Hepatocyte (in vitro differentiated cells): ENCODE data around the gene IL1RAPL1. TPM values are rescaled to one million over a fixed set of nuclear protein-coding genes. Genes with fewer than 3 reads are reported as not detected.

Experiments used
- DNase-seq: peaks from one replicate; pipeline ENCODE4 v3.0.0-alpha.2; 2016; ENCODE audit warnings: low spot score
- H2AFZ ChIP-seq: fragments of 200-600 bp; sonication (generic); 2 replicates; pipeline ENCODE4 v1.6.0; 2016; ENCODE audit warnings: antibody characterized with exemption, mild to moderate bottlenecking
- H3K27ac ChIP-seq: fragments of 200-600 bp; sonication (generic); 2 replicates; pipeline ENCODE4 v1.5.1; 2016; ENCODE audit warnings: mild to moderate bottlenecking
- H3K27me3 ChIP-seq: fragments of 200-600 bp; sonication (generic); 2 replicates; pipeline ENCODE4 v1.6.1; 2016
- H3K36me3 ChIP-seq: fragments of 200-600 bp; sonication (generic); replicated peaks from 2 replicates; pipeline ENCODE4 v1.5.1; 2016; ENCODE audit warnings: low read depth; ENCODE audit not compliant: insufficient read depth
- H3K4me1 ChIP-seq: fragments of 200-600 bp; sonication (generic); 2 replicates; pipeline ENCODE4 v1.5.1; 2016; ENCODE audit warnings: mild to moderate bottlenecking, moderate library complexity; ENCODE audit not compliant: insufficient read depth
- H3K4me2 ChIP-seq: fragments of 200-600 bp; sonication (generic); 2 replicates; pipeline ENCODE4 v1.6.0; 2016
- H3K4me3 ChIP-seq: fragments of 200-600 bp; sonication (generic); 2 replicates; pipeline ENCODE4 v1.5.1; 2016; ENCODE audit warnings: mild to moderate bottlenecking
- H3K79me2 ChIP-seq: fragments of 200-600 bp; sonication (generic); 2 replicates; pipeline ENCODE4 v1.6.0; 2017; ENCODE audit warnings: mild to moderate bottlenecking
- H3K9me2 ChIP-seq: fragments of 200-600 bp; sonication (generic); replicated peaks from 2 replicates; pipeline ENCODE4 v1.6.0; 2017; ENCODE audit warnings: mild to moderate bottlenecking; ENCODE audit not compliant: insufficient read depth
- H3K9me3 ChIP-seq: fragments of 200-600 bp; sonication (generic); 2 replicates; pipeline ENCODE4 v1.5.1; 2016; ENCODE audit warnings: low read depth, mild to moderate bottlenecking
- H4K20me1 ChIP-seq: fragments of 200-600 bp; sonication (generic); 2 replicates; pipeline ENCODE4 v1.6.0; 2016; ENCODE audit warnings: mild to moderate bottlenecking; ENCODE audit not compliant: insufficient read depth, poor library complexity, severe bottlenecking
- CTCF ChIP-seq: fragments of 200-600 bp; sonication (generic); IDR thresholded peaks from 2 replicates; pipeline ENCODE4 v1.5.1; 2016; ENCODE audit warnings: antibody characterized with exemption, mild to moderate bottlenecking; ENCODE audit not compliant: poor library complexity
- EZH2 ChIP-seq: fragments of 200-600 bp; sonication (generic); IDR thresholded peaks from 2 replicates; pipeline ENCODE4 v1.6.1; 2016; ENCODE audit warnings: antibody characterized with exemption, mild to moderate bottlenecking, borderline replicate concordance
- EZH2phosphoT487 ChIP-seq: fragments of 200-600 bp; sonication (generic); IDR thresholded peaks from one replicate; pipeline ENCODE4 v1.6.1; 2018; ENCODE audit warnings: antibody characterized with exemption, mild to moderate bottlenecking, low read depth, moderate library complexity; ENCODE audit not compliant: unreplicated experiment, severe bottlenecking
- WGBS: methylation state at CpG from one replicate; pipeline ENCODE4 v1.1.6; 2016; ENCODE audit warnings: low lambda C conversion rate; ENCODE audit errors: missing lambda C conversion rate; 5-methylcytosine and 5-hydroxymethylcytosine counted together
- polyA plus RNA-seq: library from polyadenylated mRNA; unstranded; fragments of >200 nt; fragmentation: Nextera tagmentation; extraction: Ambion mirVana; gene quantifications from 2 replicates; pipeline ENCODE4 v1.2.1, GENCODE V29; 2016
- total RNA-seq: library from RNA; depleted of rRNA; stranded (reverse); fragments of >200 nt; gene quantifications from 2 replicates; pipeline ENCODE4 v1.2.3, GENCODE V29; 2014

Gene IL1RAPL1
- total and polyA plus RNA-seq, 2 experiments from 2014 or later = 0.89 to 2.7 TPM

- Histone ChIP-seq H3K9me2 (no peaks in the 10 kb centered on the region), H2AFZ (no peak overlapping the region), H3K9me3 (no peaks in the 10 kb centered on the region), H3K4me1 (no peaks in the 10 kb centered on the region), H3K27ac (no peak overlapping the region), H3K79me2 (no peaks in the 10 kb centered on the region), H4K20me1 (no peaks in the 10 kb centered on the region), H3K27me3 (no peaks in the 10 kb centered on the region), H3K4me3 (no peak overlapping the region), H3K4me2 (no peak overlapping the region), H3K36me3 (no peaks in the 10 kb centered on the region)
- TF ChIP-seq EZH2phosphoT487 (no peak), CTCF (no peak), EZH2 (no peak)
- no peak for DNase-seq
- 51% methylated on average over 2 of the region's 2 CpGs for WGBS
Measured at GRCh38 chrX:28670074-28670473, 82.8 kb downstream of the IL1RAPL1 start.

GRCh38 chrX:28675173-28675572 lies 87.9 kb downstream of the IL1RAPL1 start:
- H3K36me3 ChIP-seq = no peaks in the 10 kb centered on the region
- H3K9me3 ChIP-seq = no peaks in the 10 kb centered on the region
- H3K27me3 ChIP-seq = no peaks in the 10 kb centered on the region
- H4K20me1 ChIP-seq = no peaks in the 10 kb centered on the region
- no peak for DNase-seq
- H3K4me2 ChIP-seq = no peak overlapping the region
- no peaks in the 10 kb centered on the region for H3K4me1 ChIP-seq
- no peak overlapping the region for H3K4me3 ChIP-seq
- WGBS = 81% methylated on average over 1 of the region's 1 CpG
- no peaks in the 10 kb centered on the region for H3K9me2 ChIP-seq
- TF ChIP-seq EZH2phosphoT487 (no peak), CTCF (no peak), EZH2 (no peak)
- H2AFZ ChIP-seq = no peak overlapping the region
- no peak overlapping the region for H3K27ac ChIP-seq
- H3K79me2 ChIP-seq = no peaks in the 10 kb centered on the region

DNA sequence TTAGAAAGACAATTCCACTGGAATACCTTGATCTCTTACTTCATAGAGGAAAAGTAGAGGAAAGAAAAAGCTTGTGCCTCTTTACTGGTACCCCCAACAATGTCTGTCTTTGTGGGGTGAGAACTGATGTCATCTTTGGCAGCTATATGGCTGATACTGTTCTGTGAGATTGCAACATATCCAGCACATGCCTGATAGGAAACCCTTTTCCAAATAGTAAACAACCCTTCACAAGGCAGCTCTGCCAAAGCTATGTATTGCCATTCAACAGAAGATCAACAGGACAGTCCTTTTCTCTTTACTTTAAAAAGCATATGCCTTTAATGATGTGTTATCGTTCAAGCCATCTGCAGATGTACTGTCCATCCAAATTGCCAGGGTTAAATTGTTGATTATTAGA lies 105.9 kb downstream of the IL1RAPL1 start:
- Histone ChIP-seq H4K20me1 (peaks cover 4% of the 10 kb centered on the region), H3K79me2 (no peaks in the 10 kb centered on the region), H3K9me2 (no peaks in the 10 kb centered on the region), H3K4me3 (no peak overlapping the region), H3K4me2 (no peak overlapping the region), H3K36me3 (no peaks in the 10 kb centered on the region), H3K27ac (no peak overlapping the region), H3K27me3 (no peaks in the 10 kb centered on the region), H2AFZ (no peak overlapping the region), H3K9me3 (no peaks in the 10 kb centered on the region), H3K4me1 (no peaks in the 10 kb centered on the region)
- WGBS = 84% methylated on average over 1 of the region's 1 CpG
- no peak for DNase-seq
- TF ChIP-seq EZH2 = no peak
- no peak for TF ChIP-seq CTCF
- no peak for TF ChIP-seq EZH2phosphoT487

- DNase-seq = no peak
- Histone ChIP-seq H3K4me1 (no peaks in the 10 kb centered on the region), H3K4me2 (no peak overlapping the region), H2AFZ (no peak overlapping the region), H4K20me1 (peaks cover 4% of the 10 kb centered on the region), H3K9me2 (no peaks in the 10 kb centered on the region), H3K27ac (no peak overlapping the region), H3K9me3 (no peaks in the 10 kb centered on the region), H3K4me3 (no peak overlapping the region), H3K36me3 (no peaks in the 10 kb centered on the region), H3K27me3 (no peaks in the 10 kb centered on the region), H3K79me2 (no peaks in the 10 kb centered on the region)
- TF ChIP-seq CTCF (no peak), EZH2phosphoT487 (no peak), EZH2 (no peak)
Measured at GRCh38 chrX:28697732-28698131, 110.5 kb downstream of the IL1RAPL1 start.
